Stomach (tissue), 9 donors: ENCODE data around the gene GPC4. TPM values are rescaled to one million over a fixed set of nuclear protein-coding genes. Genes with fewer than 3 reads are reported as not detected.

Experiments
- DNase-seq, 2 donors: peaks; one replicate each; pipeline versions ENCODE4 v3.0.0 to v3.0.0-alpha.2; 2013 to 2019
- H3K27ac ChIP-seq, 5 donors: fragments of 200-600 bp in 4 of 5; sonication (generic) in 4 of 5; one replicate each; pipeline ENCODE4 v1.5.1; 2013 to 2019; ENCODE audit warnings: mild to moderate bottlenecking in 1 of 5, moderate library complexity in 1 of 5
- H3K27me3 ChIP-seq, 3 donors: fragments of 200-600 bp; sonication (generic); one replicate each; pipeline ENCODE4 v1.5.1; 2017 to 2019; ENCODE audit warnings: mixed run types in 1 of 3
- H3K36me3 ChIP-seq, 4 donors: fragments of 200-600 bp; sonication (generic); 1 replicate in 3 of 4; 2 replicates in 1 of 4; pipeline ENCODE4 v1.5.1; 2016 to 2019
- H3K4me1 ChIP-seq, 4 donors: fragments of 200-600 bp; sonication (generic); one replicate each; pipeline ENCODE4 v1.5.1; 2016 to 2019
- H3K4me3 ChIP-seq, 4 donors: fragments of 200-600 bp; sonication (generic) in 3 of 4; one replicate each; pipeline ENCODE4 v1.5.1; 2016 to 2019; ENCODE audit warnings: mild to moderate bottlenecking in 1 of 4
- H3K9me3 ChIP-seq, 4 donors: fragments of 200-600 bp; sonication (generic); one replicate each; pipeline ENCODE4 v1.5.1; 2016 to 2019
- EP300 ChIP-seq: sonication (generic); formaldehyde crosslinking; IDR thresholded peaks from one replicate; pipeline ENCODE4 v1.6.1; 2017; ENCODE audit warnings: antibody characterized with exemption
- POLR2A ChIP-seq, 4 donors: fragments of 450-650 bp; IDR thresholded peaks; one replicate each; pipeline ENCODE4 v1.6.1; 2016; ENCODE audit warnings: antibody characterized with exemption in 4 of 4, control low read depth in 2 of 4, mild to moderate bottlenecking in 1 of 4, moderate library complexity in 1 of 4
- POLR2AphosphoS5 ChIP-seq, 3 donors: sonication (generic); formaldehyde crosslinking; IDR thresholded peaks; one replicate each; pipeline ENCODE4 v1.6.1; 2016; ENCODE audit warnings: antibody characterized with exemption in 3 of 3
- WGBS, 5 donors: extraction: QIAGEN DNeasy Blood & Tissue Kit in 3 of 5; methylation state at CpG; one replicate each; pipeline versions ENCODE4 v1.1.5 to v1.1.7; 2013 to 2018; 5-methylcytosine and 5-hydroxymethylcytosine counted together
- intact Hi-C: fragments of 100-400 bp; cut with DNase I; formaldehyde crosslinking; loops from one replicate; pipeline ENCODE4 v1.15.1; 2023; ENCODE audit warnings: low total_unique reads
- polyA plus RNA-seq, 3 donors: library from polyadenylated mRNA; stranded (reverse); fragments of 200-250 nt; gene quantifications; one replicate each; pipeline ENCODE4 v1.2.3, GENCODE V29; 2013
- total RNA-seq, 5 donors: library from RNA; depleted of rRNA; stranded (reverse); fragments of >200 nt; gene quantifications; one replicate each; pipeline versions ENCODE4 v1.1.0 to v1.2.3, GENCODE V29; 2014 to 2016
- TF ChIP-seq, protein P1 (sequence below), 7 experiments: fragments of 450-650 bp in 4 of 7; fragments of 200-600 bp in 3 of 7; sonication (generic) in 3 of 7; IDR thresholded peaks; one replicate each; pipeline ENCODE4 v1.5.1; 2016 to 2019; ENCODE audit warnings: antibody characterized with exemption in 7 of 7, control low read depth in 2 of 7, mild to moderate bottlenecking in 1 of 7
- donor health status: healthy with polysubstance abuse.
- donor health status: Bipolar disorder and iron deficiency.
- donor health status: healthy.

Gene GPC4
- total and polyA plus RNA-seq, 8 donors = 3.5 to 32.1 (median 14.7) TPM

DNA sequence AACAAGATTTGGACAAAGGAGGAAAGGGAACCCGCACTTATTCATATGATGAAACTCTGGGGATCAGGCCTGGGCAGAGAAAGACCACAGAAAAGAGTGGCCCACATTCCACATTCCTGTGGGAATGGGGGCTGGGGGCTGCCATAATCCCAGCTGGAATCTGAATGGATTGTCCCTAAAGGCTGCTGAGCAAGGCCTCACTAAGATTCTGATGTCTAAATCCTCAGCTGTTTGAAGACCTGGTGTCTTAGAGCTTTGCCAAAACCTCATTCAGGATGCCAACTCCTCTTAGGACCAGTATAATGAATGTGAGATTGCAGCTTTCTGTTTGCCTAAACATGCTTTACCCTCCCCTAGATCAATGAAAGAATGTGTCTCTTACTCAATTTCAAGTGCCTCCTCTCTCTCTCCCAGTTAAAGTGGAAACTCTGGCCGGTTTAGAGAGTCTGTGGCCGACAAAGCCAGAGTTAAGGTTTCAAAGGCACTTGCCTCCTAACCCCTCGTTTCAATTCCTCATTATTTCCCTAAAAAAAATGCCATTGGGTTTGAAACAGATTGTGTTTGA lies 33.3 kb upstream of the GPC4 start:
- peaks cover 0 to 4% (median 0%) of the 10 kb centered on the region in 4 donors for H3K4me1 ChIP-seq
- no peak for TF ChIP-seq POLR2A (IDR thresholded peaks at IDR 0.05)
- TF ChIP-seq, protein P1, sequence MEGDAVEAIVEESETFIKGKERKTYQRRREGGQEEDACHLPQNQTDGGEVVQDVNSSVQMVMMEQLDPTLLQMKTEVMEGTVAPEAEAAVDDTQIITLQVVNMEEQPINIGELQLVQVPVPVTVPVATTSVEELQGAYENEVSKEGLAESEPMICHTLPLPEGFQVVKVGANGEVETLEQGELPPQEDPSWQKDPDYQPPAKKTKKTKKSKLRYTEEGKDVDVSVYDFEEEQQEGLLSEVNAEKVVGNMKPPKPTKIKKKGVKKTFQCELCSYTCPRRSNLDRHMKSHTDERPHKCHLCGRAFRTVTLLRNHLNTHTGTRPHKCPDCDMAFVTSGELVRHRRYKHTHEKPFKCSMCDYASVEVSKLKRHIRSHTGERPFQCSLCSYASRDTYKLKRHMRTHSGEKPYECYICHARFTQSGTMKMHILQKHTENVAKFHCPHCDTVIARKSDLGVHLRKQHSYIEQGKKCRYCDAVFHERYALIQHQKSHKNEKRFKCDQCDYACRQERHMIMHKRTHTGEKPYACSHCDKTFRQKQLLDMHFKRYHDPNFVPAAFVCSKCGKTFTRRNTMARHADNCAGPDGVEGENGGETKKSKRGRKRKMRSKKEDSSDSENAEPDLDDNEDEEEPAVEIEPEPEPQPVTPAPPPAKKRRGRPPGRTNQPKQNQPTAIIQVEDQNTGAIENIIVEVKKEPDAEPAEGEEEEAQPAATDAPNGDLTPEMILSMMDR (IDR thresholded peaks at IDR 0.05) = no peak
- no peaks in the 10 kb centered on the region for H3K9me3 ChIP-seq
- H3K27me3 ChIP-seq = peaks cover 0 to 7% (median 0%) of the 10 kb centered on the region in 3 donors
- no peak for DNase-seq
- intact Hi-C loops = no loop called here
- no peak overlapping the region for H3K27ac ChIP-seq
- 54 to 66% (median 59%) methylated on average over 4 of the region's 4 CpGs for WGBS, 5 donors
- H3K4me3 ChIP-seq = no peak overlapping the region
- no peaks in the 10 kb centered on the region for H3K36me3 ChIP-seq

DNA sequence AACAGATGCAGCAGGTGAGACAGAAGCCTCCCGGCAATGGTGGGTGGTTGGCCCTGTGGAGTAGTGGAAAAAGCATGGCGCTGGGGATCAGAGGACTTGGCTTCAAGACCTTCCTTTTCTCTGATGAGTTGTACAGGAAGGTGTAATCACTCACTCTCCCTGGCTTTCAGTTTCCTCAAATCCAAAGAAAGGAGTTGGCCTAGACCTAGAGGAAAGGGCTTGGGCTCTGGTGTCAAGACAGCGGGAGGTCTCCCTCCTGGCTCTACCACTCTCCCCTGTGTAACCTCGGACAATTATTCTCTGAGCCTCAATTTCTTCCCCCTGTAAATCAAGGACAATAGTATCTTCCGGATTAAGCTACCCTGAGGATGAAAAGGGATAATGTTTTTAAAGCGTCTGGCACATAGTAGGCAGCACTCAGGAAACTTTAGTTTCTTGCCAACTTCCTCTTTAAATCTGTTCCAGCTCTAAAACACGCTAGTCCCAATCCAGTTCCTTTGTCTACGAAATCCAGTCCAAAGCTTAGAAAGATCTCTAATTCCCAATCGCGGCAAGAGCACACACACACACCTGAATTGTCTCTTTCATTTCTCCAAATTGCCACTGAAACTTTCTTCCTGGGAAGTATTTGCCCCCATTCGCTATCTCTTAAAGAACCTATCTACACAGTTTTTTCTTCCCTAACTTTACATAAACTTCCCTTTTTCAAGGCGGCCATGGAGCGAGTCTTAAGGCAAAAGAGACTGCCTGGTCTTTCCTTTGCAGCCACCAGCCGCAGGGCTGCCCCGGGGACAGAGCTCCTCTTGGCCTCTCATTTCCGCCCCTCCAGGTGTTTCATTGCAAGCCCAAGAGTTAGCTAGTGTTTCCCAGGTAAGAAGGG lies 29.9 kb upstream of the GPC4 start:
- peak in 1 of 2 donors; percentile 44 for DNase-seq
- H3K27ac ChIP-seq = peak overlapping the region in 2 of 5 donors; percentile 22 to 23
- peaks cover 0 to 15% (median 0%) of the 10 kb centered on the region in 3 donors for H3K27me3 ChIP-seq
- 13 to 27% (median 17%) methylated on average over 15 to 16 of the region's 16 CpGs for WGBS, 5 donors
- no peaks in the 10 kb centered on the region for H3K9me3 ChIP-seq
- intact Hi-C loops = no loop called here
- TF ChIP-seq EP300 (no peak), POLR2AphosphoS5 (IDR thresholded peaks at IDR 0.05) (no peak), POLR2A (IDR thresholded peaks at IDR 0.05) (no peak)
- TF ChIP-seq, protein P1 (IDR thresholded peaks at IDR 0.05) = no peak
- H3K4me1 ChIP-seq = peaks cover 0 to 4% (median 0%) of the 10 kb centered on the region in 4 donors
- H3K4me3 ChIP-seq = peak overlapping the region; percentile 21 to 38 (median 30)
- H3K36me3 ChIP-seq = no peaks in the 10 kb centered on the region

DNA sequence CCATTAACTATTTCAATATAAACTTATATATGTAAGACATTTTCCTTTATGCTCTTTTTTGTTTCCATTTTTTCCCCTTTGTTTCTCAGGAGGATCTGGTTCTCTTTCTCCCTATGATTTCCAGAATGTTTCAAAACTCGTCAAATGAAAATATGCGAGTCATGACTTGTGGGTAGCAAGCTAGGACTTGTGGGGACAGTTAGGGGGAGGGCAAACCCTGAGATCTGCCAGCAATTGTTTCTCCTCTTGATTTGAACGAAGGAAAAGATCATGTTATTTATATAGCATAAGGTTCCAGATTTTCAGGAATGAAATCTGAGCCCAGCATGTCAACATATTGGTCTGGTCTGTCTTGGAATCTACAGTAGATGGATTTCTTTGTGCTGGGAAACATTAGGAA lies 28.9 kb upstream of the GPC4 start:
- intact Hi-C loops = no loop called here
- peaks cover 0 to 15% (median 0%) of the 10 kb centered on the region in 3 donors for H3K27me3 ChIP-seq
- H3K4me1 ChIP-seq = peaks cover 0 to 4% (median 0%) of the 10 kb centered on the region in 4 donors
- no peak overlapping the region for H3K4me3 ChIP-seq
- no peak for DNase-seq
- TF ChIP-seq EP300 (no peak), POLR2A (IDR thresholded peaks at IDR 0.05) (no peak), POLR2AphosphoS5 (IDR thresholded peaks at IDR 0.05) (no peak)
- TF ChIP-seq, protein P1 (IDR thresholded peaks at IDR 0.05) = no peak
- H3K9me3 ChIP-seq = no peaks in the 10 kb centered on the region
- 38 to 61% (median 47%) methylated on average over 3 of the region's 3 CpGs for WGBS, 5 donors
- no peak overlapping the region for H3K27ac ChIP-seq
- H3K36me3 ChIP-seq = no peaks in the 10 kb centered on the region

DNA sequence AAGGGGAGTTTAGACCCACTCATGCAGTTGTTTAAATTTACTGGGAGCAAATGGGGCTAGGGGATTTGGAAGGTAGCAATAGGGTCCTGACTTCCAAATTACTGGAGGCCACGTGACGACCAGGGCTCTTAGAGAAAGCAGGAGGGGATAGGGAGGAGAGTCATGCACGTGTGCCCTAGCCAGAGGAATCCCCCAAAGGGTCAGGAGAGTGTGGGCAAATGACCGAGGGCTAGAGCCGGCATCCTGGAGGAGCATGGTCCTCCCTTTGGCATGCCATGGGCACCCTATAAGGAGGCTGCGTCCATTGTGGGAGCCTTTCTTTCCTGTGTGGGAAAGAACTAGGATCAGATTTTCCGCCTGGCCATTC lies 25.5 kb upstream of the GPC4 start:
- intact Hi-C loops = no loop called here
- no peak for DNase-seq
- no peaks in the 10 kb centered on the region for H3K9me3 ChIP-seq
- peaks cover 0 to 3% (median 0%) of the 10 kb centered on the region in 4 donors for H3K4me1 ChIP-seq
- WGBS, 5 donors = 58 to 88% (median 78%) methylated on average over 7 of the region's 7 CpGs
- no peak overlapping the region for H3K4me3 ChIP-seq
- TF ChIP-seq, protein P1 (IDR thresholded peaks at IDR 0.05) = no peak
- TF ChIP-seq POLR2A (IDR thresholded peaks at IDR 0.05) (no peak), POLR2AphosphoS5 (IDR thresholded peaks at IDR 0.05) (no peak), EP300 (no peak)
- H3K27me3 ChIP-seq = peaks cover 0 to 15% (median 0%) of the 10 kb centered on the region in 3 donors
- no peaks in the 10 kb centered on the region for H3K36me3 ChIP-seq
- H3K27ac ChIP-seq = no peak overlapping the region
